DMS53 treated with DMSO at 0.1 percent for 48 hours (cell line): ENCODE data around the gene MYH14.
"Not testable (repeated sequence)": the region's sequence is repeated elsewhere in the genome, so short reads cannot be mapped to it uniquely, and the experiment has no call there.

Source experiments
- DNase-seq: peaks from one replicate; lab custom pipeline; 2025; ENCODE audit not compliant: unreplicated experiment; lab: John Stamatoyannopoulos, UW

Gene MYH14

DNA sequence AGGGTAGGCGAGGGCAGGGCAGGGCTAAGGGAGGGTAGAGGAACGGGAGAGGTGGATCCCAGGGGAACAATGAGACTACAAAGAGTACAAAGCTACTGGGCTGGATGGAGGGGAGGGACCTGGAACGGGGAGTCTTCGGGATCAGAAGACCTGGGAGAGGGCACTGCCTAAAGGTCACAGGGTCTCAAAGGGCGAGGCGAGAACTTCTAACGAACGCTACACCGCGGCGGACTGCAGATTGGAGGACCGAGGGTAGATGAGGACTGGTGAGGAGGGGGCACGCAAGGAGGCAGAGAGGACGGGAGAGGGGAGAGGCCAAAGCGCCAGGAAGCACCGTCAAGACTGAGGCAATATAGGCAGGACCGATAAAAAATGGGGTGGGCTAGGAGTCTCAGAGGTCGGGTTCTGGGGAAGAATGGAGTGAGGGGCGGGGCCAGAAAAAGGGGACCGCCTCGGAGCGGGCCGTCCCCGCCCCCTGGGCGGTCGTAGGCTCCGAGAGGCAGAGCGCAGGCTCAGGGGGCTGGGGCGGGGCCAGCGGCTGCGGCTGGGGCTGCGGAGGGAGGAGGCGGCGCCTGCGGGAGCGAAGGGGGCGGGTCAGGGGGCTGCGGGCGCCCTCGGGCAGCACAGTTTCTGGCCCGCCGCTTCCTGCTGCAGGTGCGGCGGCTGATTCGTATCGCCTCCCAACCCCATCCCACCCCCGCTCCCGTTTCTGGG lies 127.1 kb downstream of the MYH14 start:
- DNase-seq = peak; percentile 70

GRCh38 chr19:50331221-50331993 lies 128.0 kb downstream of the MYH14 start:
- DNase-seq = no peak

GRCh38 chr19:50331994-50332243 lies 128.5 kb downstream of the MYH14 start:
- DNase-seq = no peak

GRCh38 chr19:50332244-50333038 lies 129.0 kb downstream of the MYH14 start:
- no peak for DNase-seq

DNA sequence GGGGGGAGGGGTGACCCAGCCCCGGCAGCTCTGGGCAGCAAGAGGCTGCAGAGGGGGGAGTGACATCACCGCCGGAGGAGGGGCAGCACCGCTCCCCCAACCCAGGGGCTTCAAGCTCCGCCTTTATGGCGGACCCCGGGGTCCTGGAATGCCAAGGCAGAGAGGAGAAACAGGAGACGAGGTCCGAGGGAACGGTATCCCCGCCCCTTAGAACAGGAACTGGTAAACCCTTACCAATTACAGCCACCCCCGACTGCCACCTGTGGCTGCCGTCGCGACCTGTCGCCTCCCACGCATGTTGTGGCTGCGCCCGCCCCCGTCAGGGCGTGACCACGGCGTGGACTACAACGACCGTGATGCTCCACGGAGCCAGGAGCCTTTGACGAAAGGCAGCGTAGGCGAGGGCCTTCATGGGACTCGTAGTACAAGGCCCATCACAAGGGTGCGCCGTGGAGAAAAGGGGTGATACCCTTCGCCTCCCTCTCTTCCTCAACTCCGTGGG lies 129.9 kb downstream of the MYH14 start:
- peak; percentile 86 for DNase-seq

DNA sequence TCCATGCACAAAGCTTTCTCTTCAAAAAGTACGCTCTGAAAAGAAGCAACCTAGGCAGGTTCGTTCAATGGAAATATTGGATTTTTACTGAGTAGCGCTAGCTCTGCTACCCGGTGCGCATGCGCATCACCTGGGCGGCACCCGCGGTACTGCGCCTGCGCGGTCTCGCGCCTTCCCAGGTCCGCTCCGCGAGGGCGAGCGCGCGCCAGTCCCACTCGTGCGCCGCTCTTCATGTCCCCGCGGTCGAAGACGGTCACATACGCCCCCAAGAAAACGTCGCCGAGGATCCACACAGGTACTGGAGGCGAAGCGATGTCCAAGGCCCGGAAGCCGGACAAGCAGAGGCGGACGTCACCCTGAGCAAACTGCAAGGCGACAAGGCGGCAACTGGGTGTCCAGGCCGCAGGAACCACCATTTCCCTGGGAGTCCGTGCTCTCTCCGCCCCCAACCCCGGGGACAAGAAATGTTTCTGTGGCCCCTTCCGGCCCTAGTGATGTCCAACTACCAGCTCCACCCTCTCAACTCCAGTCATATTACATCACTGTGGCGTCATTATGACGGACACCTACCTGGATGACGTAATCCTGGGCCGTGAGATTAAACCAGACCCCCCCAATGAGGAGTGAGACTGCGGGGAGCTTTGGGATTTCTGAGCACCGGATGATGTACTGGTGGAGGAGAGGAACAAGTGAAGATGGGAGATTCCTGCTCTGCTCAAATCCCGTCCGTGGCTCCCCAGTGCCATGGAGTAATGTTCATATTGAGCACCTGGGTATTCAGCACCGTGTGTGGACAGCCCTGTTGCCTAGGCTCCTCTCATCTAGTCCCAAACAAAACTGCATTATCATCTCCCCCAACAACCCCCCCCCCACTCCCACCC lies 130.6 kb downstream of the MYH14 start:
- DNase-seq = no peak

- no peak for DNase-seq
Observed at GRCh38 chr19:50334741-50335421, 131.5 kb downstream of the MYH14 start.

DNA sequence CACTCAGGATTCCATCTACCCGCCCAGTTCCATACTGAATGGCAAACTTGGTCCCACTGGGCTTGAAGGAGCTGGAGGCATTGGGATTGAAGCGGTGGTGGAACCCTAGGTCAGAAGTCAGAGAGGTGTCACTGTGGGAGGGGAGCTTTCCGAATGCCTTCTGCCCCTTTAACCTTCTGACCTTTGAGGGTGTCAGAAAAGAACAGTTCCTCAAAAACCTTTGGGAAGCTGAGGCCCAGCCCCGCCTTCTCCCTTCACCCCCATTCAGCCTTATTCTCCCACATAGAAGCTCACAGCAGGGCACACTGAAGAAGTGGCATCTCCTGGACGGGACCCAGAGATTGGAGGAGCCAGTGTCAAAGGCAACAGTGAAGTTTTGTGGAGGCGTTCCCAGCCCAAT lies 133.6 kb downstream of the MYH14 start:
- DNase-seq = not testable (repeated sequence)

DNA sequence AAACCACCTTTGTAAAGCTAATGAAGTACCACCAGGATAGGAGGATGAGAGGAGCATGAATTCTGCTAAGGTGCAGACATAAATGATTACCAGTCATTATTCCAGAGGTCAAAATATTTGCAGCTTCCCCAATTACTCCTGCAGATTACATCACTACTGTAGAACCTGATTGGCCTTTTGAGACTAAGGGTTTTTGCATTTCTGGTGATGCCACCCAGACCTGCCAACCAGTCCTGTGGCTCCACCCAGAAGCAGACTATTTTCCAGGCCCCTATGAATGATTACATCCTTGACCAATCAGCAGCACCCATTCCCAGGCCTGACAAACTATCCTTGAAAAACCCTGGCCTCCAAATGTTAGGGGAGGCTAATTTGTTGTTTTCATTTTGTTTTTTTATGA lies 136.9 kb downstream of the MYH14 start:
- no peak for DNase-seq

DNA sequence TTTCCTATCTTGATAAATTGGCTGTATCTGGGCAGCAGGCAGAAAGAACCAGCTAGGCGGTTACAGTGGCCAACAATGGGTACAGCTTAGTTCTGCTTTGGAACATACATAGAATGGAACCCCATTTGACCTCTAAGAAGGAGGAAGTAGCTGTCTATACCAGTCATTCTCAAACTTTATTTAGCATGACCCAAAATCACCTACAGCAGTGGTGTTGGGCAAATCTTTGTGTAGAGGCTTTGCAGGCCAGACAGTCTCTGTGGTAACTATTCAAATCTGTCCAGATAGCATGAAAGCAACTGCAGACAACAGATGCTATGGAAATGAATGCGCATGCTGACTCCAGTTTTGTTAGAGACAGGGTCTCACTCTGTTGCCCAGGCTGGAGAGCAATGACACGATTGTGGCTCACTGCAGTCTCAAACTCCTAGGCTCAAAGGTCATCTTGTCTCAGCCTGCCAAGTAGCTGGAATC lies 137.7 kb downstream of the MYH14 start:
- no peak for DNase-seq

DNA sequence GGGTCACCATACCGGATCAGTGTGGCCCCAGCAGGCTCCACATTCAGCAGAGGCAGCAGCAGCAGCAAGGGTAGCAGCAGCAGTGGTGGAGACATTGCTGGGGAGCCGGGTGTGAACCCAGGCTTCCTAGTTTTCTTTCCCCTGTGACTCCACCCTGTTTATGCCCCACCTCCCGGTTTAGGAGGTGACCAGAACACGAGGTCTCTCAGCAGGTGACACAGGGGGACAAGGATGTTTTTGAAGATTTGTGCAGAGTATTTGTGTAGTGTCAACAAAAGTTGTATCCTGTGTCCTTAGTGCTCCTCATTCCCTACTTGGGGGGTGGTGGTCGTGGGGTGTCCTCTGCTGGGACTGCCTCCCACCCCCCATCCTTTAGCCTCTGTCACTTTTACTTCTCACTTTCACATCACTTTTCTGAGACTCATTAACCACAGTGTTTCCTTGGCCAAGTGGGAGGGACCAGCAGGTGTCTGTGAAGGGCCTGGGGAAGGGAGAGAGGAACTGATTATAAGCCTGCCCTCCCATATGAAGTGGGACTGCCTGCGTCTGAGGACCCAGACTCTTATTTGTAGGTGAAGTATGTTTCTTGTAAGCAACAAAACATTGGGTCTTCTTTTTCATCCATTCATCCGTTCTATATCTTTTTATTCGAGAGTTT lies 141.4 kb downstream of the MYH14 start:
- DNase-seq = no peak

DNA sequence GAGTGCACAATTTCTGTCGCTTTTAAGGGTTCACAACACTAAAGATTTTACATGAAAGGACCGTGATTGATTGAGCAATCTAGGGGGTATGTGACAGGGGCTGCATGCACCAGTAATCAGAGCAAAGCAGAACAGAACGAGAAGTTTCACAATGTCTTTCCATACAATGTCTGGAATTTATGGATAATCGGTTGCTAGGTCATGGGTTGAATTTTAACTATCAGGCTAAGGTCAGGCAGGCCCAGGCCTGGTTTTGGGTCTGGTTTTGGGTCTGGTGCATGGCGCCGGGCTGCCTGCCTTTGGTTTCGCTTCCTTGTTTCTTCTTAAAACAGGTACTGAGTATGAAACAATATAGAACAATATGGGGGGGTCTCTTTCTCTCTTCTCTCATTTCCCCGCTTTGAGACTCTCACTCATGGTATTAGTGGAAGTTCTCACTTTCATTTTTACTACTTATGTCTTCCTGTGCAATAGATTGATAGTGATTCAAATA lies 143.7 kb downstream of the MYH14 start:
- DNase-seq = not testable (repeated sequence)

GRCh38 chr19:50349277-50350057 lies 146.0 kb downstream of the MYH14 start:
- no peak for DNase-seq

- no peak for DNase-seq
Observed at GRCh38 chr19:50352242-50352641, 148.8 kb downstream of the MYH14 start.

DNA sequence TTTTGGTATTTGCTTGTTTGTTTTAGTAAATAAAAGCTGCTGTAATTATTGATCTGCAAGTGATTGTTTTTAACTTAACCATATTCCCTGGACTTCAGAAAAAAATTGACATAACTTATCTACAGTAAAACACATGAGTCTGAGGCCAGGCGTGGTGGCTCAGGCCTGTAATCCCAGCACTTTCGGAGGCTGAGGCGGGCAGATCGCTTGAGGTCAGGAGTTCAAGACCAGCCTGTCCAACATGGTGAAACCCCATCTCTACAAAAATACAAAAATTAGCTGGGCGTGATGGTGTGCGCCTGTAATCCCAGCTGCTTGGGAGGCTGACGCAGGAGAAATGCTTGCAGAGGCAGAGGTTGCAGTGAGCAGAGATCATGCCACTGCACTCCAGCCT lies 150.1 kb downstream of the MYH14 start:
- DNase-seq = not testable (repeated sequence)

GRCh38 chr19:50356691-50357177 lies 153.3 kb downstream of the MYH14 start:
- no peak for DNase-seq

DNA sequence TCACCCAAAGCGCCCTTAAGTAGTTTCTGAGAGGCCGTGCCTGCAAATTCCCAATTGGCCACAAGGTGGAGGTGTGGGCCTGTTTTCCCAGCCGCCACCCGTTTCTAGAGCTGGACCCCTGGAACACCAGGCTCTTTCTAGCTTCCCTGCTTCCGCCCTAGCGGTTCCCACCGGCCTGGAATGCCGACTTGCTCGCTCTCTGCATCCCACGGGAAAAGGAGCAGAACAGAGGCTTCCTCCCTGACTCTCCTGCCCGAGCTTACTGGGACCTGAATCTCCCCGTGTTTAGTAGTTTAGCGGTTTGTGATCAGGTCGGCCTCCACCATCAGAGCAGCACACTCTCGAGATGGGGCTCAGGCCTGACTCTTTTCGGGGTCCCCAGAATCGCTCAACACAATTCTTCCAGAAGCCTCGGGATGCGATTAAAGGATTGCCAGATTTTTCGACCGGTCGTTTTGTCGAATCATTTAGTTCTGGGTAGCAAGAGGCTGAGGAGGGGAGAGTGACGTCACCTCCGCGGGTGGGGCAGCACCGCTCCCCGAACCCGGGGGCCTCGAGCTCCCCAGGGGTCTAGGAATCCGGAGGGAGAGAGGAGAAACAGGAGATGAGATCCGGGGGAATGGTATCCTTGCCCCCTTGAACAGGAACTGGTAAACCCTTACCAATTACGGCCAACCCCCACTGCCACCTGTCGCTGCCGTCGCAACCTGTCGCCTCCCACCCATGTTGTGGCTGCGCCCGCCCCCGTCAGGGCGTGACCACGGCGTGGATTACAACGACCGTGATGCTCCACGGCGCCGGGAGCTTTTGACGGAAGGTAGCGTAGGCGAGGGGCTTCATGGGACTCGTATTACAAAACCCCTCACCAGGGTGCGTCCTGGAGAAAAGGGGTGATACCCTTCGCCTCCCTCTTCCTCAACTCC lies 154.0 kb downstream of the MYH14 start:
- peak; percentile 48 for DNase-seq
